GM12872 (cell line): Measurements from ENCODE around the gene LTBP1.
A peak's percentile ranks its signal among the peaks of the same experiment; 100 is the strongest.

Source experiments
- TF ChIP-seq, protein P1 (sequence below): IDR thresholded peaks from 3 replicates; pipeline ENCODE4 v1.5.1; 2011; ENCODE audit warnings: low read depth, mild to moderate bottlenecking, low read length, moderate library complexity; ENCODE audit not compliant: insufficient read depth

Gene LTBP1

DNA sequence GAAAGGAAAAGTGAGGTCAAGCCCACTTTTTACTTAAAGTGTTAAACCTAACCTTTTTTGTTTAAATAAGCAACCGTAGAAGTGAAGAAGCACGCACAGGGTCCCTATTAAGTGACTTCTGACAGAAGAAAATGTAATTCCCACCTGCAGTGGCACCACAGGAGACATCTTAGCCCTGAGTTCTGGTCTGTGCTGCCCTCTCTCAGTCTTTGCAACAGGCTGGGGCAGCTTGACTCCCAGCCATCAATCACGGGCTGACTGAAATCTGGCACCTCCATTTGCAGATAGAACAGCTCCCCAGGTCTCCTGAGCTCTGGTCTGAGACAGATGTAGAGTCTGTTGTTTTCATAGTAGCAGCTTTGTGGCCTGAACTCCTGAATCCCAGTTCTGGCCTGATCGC, 170.0 kb downstream of the LTBP1 start:
- TF ChIP-seq, protein P1, sequence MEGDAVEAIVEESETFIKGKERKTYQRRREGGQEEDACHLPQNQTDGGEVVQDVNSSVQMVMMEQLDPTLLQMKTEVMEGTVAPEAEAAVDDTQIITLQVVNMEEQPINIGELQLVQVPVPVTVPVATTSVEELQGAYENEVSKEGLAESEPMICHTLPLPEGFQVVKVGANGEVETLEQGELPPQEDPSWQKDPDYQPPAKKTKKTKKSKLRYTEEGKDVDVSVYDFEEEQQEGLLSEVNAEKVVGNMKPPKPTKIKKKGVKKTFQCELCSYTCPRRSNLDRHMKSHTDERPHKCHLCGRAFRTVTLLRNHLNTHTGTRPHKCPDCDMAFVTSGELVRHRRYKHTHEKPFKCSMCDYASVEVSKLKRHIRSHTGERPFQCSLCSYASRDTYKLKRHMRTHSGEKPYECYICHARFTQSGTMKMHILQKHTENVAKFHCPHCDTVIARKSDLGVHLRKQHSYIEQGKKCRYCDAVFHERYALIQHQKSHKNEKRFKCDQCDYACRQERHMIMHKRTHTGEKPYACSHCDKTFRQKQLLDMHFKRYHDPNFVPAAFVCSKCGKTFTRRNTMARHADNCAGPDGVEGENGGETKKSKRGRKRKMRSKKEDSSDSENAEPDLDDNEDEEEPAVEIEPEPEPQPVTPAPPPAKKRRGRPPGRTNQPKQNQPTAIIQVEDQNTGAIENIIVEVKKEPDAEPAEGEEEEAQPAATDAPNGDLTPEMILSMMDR, result no peak

DNA sequence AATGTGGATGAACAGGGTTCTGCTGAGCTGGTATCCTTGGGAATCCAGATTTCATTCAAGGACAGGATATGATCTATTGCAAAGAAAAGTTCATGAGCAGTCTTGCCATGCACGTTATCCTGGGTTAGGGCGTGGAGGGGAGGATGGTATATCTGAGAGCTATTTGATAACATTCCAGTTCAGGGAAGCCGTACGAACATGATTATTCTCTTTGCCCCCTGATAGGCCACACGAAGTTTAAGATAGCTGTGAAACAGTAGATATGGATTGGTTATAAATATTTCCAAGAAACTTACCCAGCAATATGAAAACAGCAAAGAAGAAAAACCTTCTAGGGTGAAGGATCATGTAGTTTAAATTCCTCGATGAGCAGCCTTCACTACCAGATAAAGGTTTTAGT, 171.9 kb downstream of the LTBP1 start:
- TF ChIP-seq, protein P1, result no peak

DNA sequence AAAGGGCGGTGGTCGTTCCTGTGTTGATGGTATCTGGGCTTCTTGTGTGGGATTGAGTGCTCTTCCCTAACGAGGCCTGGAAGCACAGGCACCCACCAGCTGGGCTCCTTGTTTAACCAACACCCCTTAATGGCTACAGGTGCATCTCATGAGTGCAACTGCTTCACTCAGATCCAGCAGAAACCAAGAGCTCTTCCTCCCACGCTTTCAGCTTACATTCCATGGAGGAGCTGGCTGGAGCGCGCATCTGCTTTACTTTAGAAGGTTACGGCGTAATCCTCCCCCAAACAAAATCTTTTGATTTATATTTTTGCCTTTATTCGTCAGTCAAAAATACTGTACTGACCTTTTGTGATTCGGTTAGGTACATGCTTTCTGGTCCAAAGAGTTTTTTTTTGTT, 174.7 kb downstream of the LTBP1 start:
- TF ChIP-seq, protein P1, result no peak

DNA sequence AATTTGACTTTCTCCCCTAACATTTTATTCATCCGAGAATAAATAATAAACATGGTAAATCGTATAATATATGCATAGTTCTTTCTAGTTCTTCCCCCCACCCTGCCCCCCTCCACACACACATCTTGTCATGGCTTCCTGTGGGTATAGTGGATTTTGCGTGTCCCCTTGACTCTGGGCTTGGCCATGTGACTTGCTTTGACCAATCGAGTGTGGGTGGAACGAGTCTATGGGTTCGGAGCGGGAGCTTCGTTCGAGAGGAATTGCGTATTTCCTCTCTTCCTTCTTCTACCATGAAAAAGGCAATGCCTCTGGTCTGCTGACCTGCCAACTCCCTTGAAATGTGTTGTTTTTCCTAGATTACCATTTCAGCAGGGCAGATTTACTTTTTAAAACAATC, 175.2 kb downstream of the LTBP1 start:
- TF ChIP-seq, protein P1, result no peak

DNA sequence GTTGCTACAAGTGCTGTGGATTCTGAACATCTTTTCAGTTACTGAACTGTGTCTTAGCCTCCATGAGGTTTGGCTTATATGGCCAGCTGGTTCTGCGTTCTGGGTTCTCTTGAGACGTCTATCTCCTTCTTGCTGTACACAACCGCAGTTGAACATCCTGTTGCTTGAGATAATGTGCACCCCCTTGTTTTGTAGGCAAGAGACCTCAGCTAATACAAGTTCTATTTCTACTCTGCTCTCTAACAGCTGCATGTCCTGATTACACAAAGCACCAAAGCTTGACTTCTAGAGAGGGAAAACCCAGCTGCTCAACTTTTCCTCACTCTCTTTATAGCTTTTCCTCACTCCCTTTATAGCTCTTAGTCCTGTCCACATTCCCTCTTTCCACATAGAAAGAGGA, 176.0 kb downstream of the LTBP1 start:
- TF ChIP-seq, protein P1, result no peak

DNA sequence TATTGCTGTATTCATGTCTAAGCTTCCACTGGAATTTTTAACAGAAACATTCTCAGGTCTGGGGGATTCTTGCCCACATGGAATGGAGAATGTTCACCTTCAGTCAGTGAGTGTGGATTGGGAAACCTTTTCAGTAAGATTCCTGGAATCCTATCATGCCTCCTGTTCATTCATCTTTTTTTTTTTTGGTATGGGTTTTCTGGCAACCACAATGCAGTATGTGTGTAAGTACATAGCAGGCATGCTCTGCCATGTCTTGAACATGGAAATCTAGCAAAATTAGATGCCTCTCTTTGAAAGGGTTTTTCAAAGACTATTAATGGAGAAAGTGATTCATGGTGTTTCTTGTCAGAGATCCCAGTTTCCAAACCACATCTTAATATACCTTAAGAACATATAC, 176.5 kb downstream of the LTBP1 start:
- TF ChIP-seq, protein P1, result no peak

DNA sequence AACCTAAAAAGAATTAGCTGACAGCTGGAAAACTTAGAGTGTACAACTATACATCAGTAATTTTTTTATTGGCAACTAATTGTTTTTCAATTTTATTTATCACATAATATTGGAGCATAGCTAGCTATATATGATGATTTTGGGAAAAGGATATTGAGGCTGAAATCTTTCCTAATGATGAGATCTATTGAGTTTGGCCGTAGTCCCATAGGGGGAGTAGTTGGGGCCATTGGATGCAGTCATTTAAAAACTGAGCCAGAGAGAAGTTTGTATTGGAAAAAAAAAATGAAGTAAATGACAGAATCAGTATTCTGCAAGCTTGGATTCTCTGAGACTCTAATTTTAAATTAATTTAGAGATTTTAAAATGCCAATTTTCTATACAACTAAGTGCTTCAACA, 179.8 kb downstream of the LTBP1 start:
- TF ChIP-seq, protein P1, result 0 out of 3 replicates have a peak, but pooled peaks have one; percentile 3

DNA sequence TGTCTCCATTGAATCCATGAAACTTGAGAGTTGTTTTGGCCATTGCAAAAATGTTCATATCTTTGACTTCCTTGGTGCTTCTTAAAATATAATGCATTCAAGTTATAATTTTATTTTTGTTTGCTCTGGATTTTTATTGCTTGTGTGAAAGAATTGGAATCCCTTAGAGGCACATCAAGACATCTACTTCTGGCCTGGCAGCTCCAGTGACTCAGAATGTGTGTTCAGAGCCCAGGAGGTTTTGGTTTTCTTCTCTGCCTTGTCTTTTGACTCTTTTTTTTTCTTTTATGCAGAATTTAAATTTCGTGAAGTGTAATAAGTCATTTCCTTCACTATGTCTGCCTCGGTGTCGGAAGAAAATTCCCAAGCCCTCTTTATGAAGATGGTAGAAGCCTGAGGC, 180.2 kb downstream of the LTBP1 start:
- TF ChIP-seq, protein P1, result no peak
